Stimulated activated CD8-positive, alpha-beta memory T cell treated with anti-CD3 and anti-CD28 coated beads, Interleukin-15, amount 100 ng/mL, for 1 hour (primary cell): Measurements from ENCODE around the gene VAV1.
"Not testable (repeated sequence)": the region's sequence is repeated elsewhere in the genome, so short reads cannot be mapped to it uniquely, and the experiment has no call there.

ENCODE experiments used
- DNase-seq: peaks from one replicate; pipeline ENCODE4 v3.0.0-alpha.2; 2020; ENCODE audit warnings: low read depth

The VAV1 gene

DNA sequence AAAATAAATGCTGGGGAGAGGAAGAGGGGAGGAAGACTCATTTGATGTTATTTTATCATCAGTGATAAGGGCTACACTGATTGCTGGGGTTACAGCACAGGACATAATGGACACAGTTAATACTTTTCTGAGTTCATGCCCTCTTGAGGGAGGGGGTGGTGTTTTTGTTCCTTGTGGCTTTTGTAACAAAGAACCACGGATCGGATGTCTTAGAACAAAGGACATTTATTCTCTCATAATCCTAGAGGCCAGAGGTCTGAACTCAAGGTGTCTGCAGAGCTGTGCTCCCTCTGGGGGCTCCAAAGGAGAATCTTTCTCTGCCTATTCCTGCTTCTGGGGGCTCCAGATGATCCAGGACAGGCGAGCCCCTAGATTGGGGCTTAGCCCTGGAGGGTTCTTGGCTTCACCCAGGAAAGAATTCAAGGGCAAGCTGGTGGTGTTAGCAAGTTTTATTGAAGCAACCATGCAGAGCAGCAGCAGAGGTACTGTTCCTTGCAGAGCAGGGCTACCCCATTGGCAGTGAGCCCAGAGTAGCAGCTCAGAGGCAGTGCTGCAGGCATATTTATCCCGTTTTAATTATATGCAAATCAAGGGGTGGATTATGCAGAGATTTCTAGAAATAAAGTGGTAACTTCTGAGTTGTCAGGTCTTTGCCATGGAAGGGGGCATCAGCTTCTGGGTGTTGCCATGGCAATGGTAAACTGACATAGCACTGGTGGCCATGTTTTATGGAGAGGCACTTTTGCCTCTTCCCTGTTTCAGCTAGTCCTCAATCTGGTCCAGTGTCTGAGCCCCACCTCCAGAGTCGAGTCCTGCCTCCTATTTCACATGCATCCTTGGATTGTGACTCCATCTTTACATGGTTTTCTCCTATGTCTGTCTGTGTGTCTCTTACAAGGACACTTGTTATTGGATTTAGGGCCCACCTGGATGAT, 18.0 kb downstream of the VAV1 start:
- no peak for DNase-seq

- no peak for DNase-seq
Observed at GRCh38 chr19:6791237-6791636, 18.7 kb downstream of the VAV1 start.

DNA sequence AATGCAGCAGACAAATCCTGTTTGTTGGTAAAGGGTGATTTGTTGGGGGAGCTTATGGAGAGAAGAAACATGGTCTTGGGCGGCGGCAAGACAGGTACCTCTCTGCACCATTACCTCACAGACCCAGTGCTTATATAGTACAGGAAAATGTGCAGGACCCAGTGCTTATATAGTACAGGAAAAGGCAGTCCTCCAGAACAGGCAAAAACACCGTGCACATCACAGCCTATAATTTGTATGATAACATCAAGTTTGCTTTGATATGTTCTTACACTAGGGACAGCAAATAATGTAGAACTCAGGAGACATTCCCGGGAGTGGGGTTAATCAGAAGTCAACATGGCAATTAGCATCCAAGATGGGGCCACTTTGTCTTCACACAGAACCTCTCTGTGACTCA, 20.9 kb downstream of the VAV1 start:
- no peak for DNase-seq

DNA sequence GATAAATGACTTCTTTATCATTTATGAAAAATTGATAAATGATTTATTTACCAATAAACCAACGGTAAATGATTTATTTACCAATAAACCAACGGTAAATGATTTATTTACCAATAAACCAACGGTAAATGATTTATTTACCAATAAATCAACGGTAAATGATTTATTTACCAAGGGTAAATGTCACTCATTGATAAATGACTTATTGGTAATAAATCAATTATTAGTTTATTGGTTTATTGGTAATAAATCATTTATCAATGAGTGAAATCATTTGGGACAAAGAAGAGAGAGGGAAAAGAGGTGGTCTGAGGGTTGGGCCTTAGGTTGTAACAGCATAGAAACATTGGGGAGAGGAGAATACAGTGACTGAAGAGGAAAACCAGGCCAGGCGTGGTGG, 21.5 kb downstream of the VAV1 start:
- no peak for DNase-seq

DNA sequence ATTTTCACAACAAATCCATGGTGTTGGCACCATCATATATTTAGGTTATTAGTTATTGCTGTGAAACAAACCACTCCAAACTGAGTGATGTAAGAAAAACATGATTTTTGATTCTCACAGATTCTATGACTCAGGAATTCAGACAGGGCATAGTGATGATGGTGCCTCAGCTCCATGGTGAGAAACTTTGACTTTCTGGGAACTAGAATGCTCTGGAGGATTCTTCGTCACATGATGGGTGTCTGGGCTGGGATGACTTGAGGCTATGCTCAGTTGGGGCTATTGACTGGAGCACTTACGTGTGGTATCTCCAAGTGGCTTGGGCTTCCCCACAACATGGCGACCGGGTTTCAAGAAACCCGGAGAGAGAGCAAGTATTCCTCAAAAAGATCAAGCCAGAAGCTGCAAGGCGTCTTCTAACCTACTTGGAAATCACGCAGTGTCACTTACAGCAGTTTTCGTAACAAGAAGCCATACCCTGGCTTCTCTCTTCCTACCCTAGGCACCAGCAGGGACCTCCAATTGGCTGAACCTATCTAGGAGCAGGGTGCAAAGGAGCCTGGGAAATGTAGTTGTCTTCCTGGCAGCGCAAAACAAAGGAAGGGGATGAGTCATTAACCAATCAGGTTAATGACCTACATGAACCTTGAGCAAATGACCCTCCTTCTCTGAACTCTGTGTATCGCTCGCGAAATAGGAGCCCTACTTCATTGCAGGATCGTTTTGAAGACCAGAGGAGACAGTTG, 22.4 kb downstream of the VAV1 start:
- no peak for DNase-seq

- no peak for DNase-seq
Observed at GRCh38 chr19:6796278-6796677, 23.8 kb downstream of the VAV1 start.

DNA sequence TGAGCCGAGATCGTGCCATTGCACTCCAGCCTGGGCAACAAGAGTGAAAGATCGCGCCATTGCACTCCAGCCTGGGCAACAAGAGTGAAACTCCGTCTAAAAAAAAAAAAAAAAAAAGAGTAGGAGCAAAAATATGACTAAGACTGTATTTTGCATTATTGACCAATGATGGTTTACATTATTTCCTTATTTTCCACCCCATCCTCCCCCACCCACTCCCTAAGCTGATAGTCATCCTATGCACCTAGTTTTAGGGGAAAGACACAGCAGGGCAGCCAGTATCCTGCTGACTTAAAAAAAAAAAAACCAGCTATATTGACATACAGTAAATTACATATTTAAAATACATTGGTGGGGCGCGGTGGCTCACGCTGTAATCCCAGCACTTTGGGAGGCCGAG, 25.1 kb downstream of the VAV1 start:
- DNase-seq: no peak

DNA sequence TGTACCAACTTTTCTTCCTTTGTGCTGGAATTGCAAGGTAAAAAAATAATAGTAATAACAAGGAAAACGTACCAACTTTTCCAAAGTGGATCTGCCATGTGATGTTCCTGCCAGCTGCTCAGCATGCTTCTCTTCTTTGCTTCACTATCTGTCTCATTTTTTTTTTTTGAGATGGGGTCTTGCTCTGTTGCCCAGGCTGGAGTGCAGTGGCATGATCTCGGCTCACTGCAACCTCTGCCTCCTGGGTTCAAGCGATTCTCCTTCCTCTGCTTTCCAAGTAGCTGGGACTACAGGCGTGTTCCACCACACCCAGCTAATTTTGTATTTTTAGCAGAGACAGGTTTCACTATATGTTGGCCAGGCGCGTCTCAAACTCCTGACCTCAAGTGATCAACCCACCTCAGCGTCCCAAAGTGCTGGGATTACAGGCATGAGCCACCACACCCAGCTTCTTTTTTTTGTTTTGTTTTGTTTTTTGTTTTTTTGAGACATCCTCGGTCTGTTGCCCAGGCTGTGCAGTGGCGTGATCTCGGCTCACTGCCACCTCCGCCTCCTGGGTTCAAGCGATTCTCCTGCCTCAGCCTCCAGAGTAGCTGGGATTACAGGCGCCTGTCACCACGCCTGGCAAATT, 27.8 kb downstream of the VAV1 start:
- DNase-seq: not testable (repeated sequence)

- no peak for DNase-seq
Observed at GRCh38 chr19:6800991-6801484, 28.5 kb downstream of the VAV1 start.

GRCh38 chr19:6801485-6802086, 29.1 kb downstream of the VAV1 start:
- peak; percentile 58 for DNase-seq

GRCh38 chr19:6802336-6803035, 30.0 kb downstream of the VAV1 start:
- peak; percentile 51 for DNase-seq

DNA sequence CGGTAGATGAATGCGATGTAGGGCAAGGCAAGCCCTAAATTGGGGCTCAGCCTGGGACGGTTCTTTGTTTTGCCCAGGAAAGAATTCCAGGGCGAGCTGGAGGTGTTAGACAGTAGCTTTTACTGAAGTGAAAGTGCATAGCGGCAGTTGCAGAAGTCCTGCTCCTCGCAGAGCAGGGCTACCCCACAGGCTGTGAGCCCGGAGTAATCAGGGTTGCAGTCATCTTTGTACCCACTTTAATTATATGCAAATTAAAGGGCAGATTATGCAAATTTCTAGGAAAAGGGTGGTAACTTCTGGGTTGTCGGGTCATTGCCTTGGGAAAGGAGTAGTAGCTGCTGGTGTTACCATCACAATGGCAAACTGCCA, 30.5 kb downstream of the VAV1 start:
- no peak for DNase-seq

GRCh38 chr19:6806488-6806887, 34.0 kb downstream of the VAV1 start:
- DNase-seq: no peak

GRCh38 chr19:6807291-6807690, 34.8 kb downstream of the VAV1 start:
- no peak for DNase-seq

DNA sequence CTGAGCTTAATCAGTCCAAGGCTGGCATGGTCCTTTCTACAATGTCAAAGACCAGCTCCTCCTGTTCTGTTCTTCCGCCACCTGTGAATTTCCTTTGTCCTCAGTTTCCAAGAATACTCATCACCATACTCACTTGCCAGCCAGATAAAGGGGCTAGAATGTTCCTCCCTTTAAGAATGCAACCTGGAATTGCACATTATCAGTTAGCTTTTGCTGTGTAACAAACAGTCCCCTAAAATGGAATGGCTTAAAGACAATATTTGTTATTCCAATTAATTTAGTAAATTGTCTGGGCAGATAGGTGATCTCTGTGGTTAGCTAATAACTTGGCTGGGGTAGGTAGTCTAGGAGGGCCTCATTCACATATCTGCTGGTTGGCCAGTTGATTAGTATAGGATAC, 36.0 kb downstream of the VAV1 start:
- no peak for DNase-seq

- DNase-seq: no peak
Observed at GRCh38 chr19:6809262-6809661, 36.8 kb downstream of the VAV1 start.

DNA sequence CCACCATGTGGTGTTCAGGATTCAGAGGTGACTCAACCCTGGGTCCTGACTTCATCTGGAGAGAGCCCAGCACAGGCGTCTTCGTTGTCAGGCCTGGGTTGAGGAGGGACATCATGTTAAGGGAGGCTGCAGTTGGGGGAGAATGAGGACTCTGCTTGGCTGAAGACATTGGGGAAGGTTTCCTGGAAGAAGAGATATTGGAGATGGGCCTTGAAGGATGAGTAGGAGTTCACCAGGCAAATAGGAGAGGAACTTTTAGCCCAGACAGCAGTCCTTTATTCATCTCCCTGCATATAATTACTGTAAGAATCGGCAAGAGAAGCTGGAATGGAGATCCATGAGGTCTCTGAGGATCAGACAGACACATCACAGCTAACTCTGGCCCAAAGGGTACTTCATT, 38.9 kb downstream of the VAV1 start:
- no peak for DNase-seq

DNA sequence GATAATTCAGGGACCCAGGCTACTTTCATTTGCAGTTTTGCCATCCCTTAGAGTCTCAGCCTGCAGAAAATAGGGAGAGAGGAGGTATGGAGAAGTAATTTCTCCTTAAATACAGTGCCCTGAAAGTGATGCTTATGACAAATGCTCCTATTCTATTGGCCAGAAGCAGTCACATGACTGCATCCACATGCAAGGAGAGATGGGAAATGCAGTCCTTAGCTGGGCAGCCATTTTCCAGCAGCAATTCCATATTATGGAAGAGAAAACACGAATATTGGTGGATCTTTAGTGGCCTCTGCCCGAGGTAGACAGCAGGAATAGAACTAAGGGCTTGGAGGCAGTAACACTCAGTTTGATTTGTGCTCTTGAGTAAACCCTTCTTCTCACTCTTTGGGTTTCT, 39.4 kb downstream of the VAV1 start:
- DNase-seq: no peak

GRCh38 chr19:6812612-6813011, 40.1 kb downstream of the VAV1 start:
- DNase-seq: no peak

DNA sequence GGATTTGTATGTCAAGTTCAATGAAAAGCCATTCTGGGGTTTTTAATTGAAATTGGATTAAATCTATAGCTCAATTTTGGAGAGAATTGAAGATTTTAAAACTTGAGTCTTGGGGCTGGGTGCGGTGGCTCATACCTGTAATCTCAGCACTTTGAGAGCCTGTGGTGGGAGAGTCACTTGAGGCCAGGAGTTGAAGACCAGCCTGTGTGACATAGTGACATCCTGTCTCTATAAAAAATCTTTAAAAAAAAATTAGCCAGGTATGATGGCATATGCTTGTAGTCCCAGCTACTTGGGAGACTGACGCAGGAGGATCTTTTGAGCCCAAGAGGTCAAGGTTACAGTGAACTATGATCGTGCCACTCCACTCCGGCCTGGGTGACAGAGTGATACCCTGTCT, 41.2 kb downstream of the VAV1 start:
- DNase-seq: no peak

GRCh38 chr19:6817179-6817578, 44.7 kb downstream of the VAV1 start:
- no peak for DNase-seq

DNA sequence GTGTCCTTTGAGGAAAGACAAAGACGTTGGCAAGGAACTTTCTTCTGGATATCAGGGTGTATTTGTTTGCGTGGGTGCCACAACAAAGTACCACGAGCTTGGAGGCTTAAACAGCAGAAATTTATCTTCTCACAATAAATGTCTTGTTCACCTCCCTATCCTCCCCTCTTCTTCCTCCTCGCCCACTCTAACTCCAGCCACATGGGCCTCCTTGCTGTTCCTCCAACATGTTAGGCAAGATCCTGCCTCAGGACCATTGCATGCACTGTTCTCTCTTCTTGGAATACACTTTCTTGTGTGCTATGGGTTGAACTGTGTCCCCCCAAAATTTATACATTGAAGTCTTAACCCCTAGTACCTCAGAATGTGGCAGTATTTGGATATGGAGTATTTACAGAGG, 45.7 kb downstream of the VAV1 start:
- no peak for DNase-seq
